ENCODE data around the gene IFITM2.
A peak's percentile ranks its signal among the peaks of the same experiment; 100 is the strongest.
"Not testable (repeated sequence)": the region's sequence is repeated elsewhere in the genome, so short reads cannot be mapped to it uniquely, and the experiment has no call there.

GRCh38 chr11:317668-318404 lies 10.2 kb downstream of the IFITM2 start:
- TF ChIP-seq CTCF (IDR thresholded peaks at IDR 0.05 in 8 of 11, conservative IDR thresholded peaks at IDR 0.05 in 3 of 11) (peak in 1 of 11 experiments; percentile 25), POLR2AphosphoS5 (IDR thresholded peaks at IDR 0.05) (peak in 2 of 3 donors; percentile 40 to 53)
- TF ChIP-seq POLR2A (IDR thresholded peaks at IDR 0.05), result not testable (repeated sequence)

Data from spleen (tissue), 7 donors.